OCI-LY7 (cell line): ENCODE results near the gene SLC31A1. TPM values are rescaled to one million over a fixed set of nuclear protein-coding genes. Genes with fewer than 3 reads are reported as not detected.
A peak's percentile ranks its signal among the peaks of the same experiment; 100 is the strongest.

Source experiments
- BruUV-seq: library from RNA; stranded (reverse); fragments of 400-500 nt; replicated peaks from 2 replicates; lab custom pipeline; 2021; lab: Mats Ljungman, UMichigan
- CTCF ChIA-PET: fragments of 300-600 bp; sonication (Branson Sonifier 250); formaldehyde crosslinking; loops from one replicate; lab custom pipeline; 2022; ENCODE audit warnings: antibody characterized with exemption; ENCODE audit not compliant: unreplicated experiment; lab: Charles Lee
- POLR2A ChIA-PET: fragments of 300-600 bp; sonication (Branson Sonifier 250); formaldehyde crosslinking; loops from one replicate; lab custom pipeline; 2022; ENCODE audit warnings: antibody characterized with exemption; lab: Charles Lee
- DNase-seq: peaks from one replicate; pipeline ENCODE4 v3.0.0-alpha.2; 2015; ENCODE audit warnings: low spot score
- H2AFZ ChIP-seq: fragments of 200-600 bp; sonication (generic), shearing (Covaris generic); 2 replicates; pipeline ENCODE4 v1.6.1; 2014; ENCODE audit warnings: mild to moderate bottlenecking, antibody characterized with exemption, low read length, moderate library complexity
- H3K27ac ChIP-seq: fragments of 200-600 bp; sonication (generic); 2 replicates; pipeline ENCODE4 v1.5.1; 2014; ENCODE audit warnings: mixed run types, low read depth, mild to moderate bottlenecking, moderate library complexity, low read length, inconsistent platforms; ENCODE audit not compliant: poor library complexity, severe bottlenecking
- H3K36me3 ChIP-seq: fragments of 200-600 bp; sonication (generic); 2 replicates; pipeline ENCODE4 v1.6.1; 2014; ENCODE audit warnings: mild to moderate bottlenecking, antibody characterized with exemption, low read length, moderate library complexity, mixed read lengths; ENCODE audit not compliant: insufficient read depth
- H3K4me1 ChIP-seq: fragments of 200-600 bp; sonication (generic); 2 replicates; pipeline ENCODE4 v1.5.1; 2014; ENCODE audit warnings: mild to moderate bottlenecking, low read length; ENCODE audit not compliant: insufficient read depth, poor library complexity, severe bottlenecking
- H3K4me2 ChIP-seq: fragments of 200-600 bp; sonication (generic); 2 replicates; pipeline ENCODE4 v1.6.1; 2014; ENCODE audit warnings: mild to moderate bottlenecking, low read length
- H3K4me3 ChIP-seq: fragments of 200-600 bp; sonication (generic); 2 replicates; pipeline ENCODE4 v1.5.1; 2014; ENCODE audit warnings: mild to moderate bottlenecking, low read depth, low read length; ENCODE audit not compliant: poor library complexity, severe bottlenecking
- H3K79me2 ChIP-seq: fragments of 200-600 bp; sonication (generic); 2 replicates; pipeline ENCODE4 v1.6.1; 2016; ENCODE audit warnings: low read depth, mild to moderate bottlenecking, low read length, moderate library complexity, mixed read lengths; ENCODE audit not compliant: insufficient read depth
- H3K9me2 ChIP-seq: fragments of 200-600 bp; sonication (generic); 2 replicates; pipeline ENCODE4 v1.6.1; 2016; ENCODE audit warnings: mild to moderate bottlenecking, low read length, mixed read lengths; ENCODE audit not compliant: insufficient read depth
- H3K9me3 ChIP-seq: fragments of 200-600 bp; sonication (generic); 2 replicates; pipeline ENCODE4 v1.6.1; 2014; ENCODE audit warnings: mild to moderate bottlenecking, mixed run types, low read length, mixed read lengths
- H4K20me1 ChIP-seq: fragments of 200-600 bp; sonication (generic); 2 replicates; pipeline ENCODE4 v1.6.1; 2014; ENCODE audit warnings: mild to moderate bottlenecking, antibody characterized with exemption, low read length, moderate library complexity, mixed read lengths; ENCODE audit not compliant: insufficient read depth
- EZH2phosphoT487 ChIP-seq: fragments of 200-600 bp; sonication (generic); IDR thresholded peaks from 2 replicates; pipeline ENCODE4 v1.6.1; 2018; ENCODE audit warnings: low read depth, borderline replicate concordance, mild to moderate bottlenecking, mixed run types, antibody characterized with exemption, low read length, moderate library complexity, mixed read lengths
- intact Hi-C: fragments of 100-400 bp; cut with micrococcal nuclease; formaldehyde crosslinking; loops from one replicate; pipeline ENCODE4 v1.10.0; 2022; ENCODE audit not compliant: unreplicated experiment
- total RNA-seq, 2 experiments: library from RNA; depleted of rRNA in 1 of 2; stranded (reverse); fragments of >200 nt in 1 of 2; shearing (Covaris generic) in 1 of 2; gene quantifications; 2 replicates each; pipeline ENCODE4 v1.2.3, GENCODE V29; 2014 to 2022
- TF ChIP-seq, protein P1 (sequence below): fragments of 200-600 bp; sonication (generic); conservative IDR thresholded peaks from 2 replicates; pipeline ENCODE4 v1.5.1; 2014; ENCODE audit warnings: mild to moderate bottlenecking, antibody characterized with exemption, low read length, moderate library complexity, mixed read lengths

SLC31A1 gene
- total RNA-seq, 2 experiments from 2014 or later, result 3.9 to 16.7 TPM

DNA sequence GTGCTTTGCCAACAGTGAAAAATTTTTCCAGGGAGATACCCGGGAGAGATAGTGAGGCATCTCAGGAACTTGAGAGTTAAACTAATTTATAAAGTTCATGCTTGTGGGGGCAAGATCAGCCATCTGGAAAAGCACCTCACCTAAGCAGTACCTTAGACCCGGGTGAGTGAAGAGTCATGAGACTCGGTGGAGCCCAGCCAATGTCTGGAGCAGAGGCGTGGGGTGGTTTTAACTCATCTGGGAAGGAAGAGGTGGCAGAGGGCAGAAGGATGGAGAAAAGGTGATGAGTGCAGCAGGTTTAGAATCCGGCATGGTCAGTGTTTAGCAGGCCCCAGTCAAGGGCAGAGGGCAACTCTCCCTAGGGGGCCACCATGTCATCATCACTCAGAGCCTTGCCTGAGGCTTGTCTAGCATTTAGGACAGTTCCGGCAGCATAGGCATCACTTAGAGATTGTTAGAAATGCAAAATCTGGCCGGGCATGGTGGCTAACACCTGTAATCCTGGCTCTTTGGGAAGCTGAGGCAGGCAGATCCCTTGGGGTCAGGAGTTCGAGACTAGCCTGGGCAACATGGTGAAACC, 86.1 kb downstream of the SLC31A1 start:
- Histone ChIP-seq H3K9me3 (no peaks in the 10 kb centered on the region), H3K36me3 (no peaks in the 10 kb centered on the region), H3K4me1 (no peaks in the 10 kb centered on the region), H3K4me2 (no peak overlapping the region), H4K20me1 (no peaks in the 10 kb centered on the region), H3K27ac (no peak overlapping the region), H3K79me2 (no peaks in the 10 kb centered on the region), H3K4me3 (no peak overlapping the region), H3K9me2 (no peaks in the 10 kb centered on the region), H2AFZ (no peak overlapping the region)
- CTCF ChIA-PET, result no interaction called here
- BruUV-seq, result no TSS peak
- TF ChIP-seq EZH2phosphoT487, result no peak
- TF ChIP-seq, protein P1, sequence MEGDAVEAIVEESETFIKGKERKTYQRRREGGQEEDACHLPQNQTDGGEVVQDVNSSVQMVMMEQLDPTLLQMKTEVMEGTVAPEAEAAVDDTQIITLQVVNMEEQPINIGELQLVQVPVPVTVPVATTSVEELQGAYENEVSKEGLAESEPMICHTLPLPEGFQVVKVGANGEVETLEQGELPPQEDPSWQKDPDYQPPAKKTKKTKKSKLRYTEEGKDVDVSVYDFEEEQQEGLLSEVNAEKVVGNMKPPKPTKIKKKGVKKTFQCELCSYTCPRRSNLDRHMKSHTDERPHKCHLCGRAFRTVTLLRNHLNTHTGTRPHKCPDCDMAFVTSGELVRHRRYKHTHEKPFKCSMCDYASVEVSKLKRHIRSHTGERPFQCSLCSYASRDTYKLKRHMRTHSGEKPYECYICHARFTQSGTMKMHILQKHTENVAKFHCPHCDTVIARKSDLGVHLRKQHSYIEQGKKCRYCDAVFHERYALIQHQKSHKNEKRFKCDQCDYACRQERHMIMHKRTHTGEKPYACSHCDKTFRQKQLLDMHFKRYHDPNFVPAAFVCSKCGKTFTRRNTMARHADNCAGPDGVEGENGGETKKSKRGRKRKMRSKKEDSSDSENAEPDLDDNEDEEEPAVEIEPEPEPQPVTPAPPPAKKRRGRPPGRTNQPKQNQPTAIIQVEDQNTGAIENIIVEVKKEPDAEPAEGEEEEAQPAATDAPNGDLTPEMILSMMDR, result no peak
- POLR2A ChIA-PET, result no interaction called here
- no peak for DNase-seq
- intact Hi-C loops, result loop anchor here (10.0 kb wide), 1 partner anchor 277 kb away; no protein-coding TSS in a partner anchor

DNA sequence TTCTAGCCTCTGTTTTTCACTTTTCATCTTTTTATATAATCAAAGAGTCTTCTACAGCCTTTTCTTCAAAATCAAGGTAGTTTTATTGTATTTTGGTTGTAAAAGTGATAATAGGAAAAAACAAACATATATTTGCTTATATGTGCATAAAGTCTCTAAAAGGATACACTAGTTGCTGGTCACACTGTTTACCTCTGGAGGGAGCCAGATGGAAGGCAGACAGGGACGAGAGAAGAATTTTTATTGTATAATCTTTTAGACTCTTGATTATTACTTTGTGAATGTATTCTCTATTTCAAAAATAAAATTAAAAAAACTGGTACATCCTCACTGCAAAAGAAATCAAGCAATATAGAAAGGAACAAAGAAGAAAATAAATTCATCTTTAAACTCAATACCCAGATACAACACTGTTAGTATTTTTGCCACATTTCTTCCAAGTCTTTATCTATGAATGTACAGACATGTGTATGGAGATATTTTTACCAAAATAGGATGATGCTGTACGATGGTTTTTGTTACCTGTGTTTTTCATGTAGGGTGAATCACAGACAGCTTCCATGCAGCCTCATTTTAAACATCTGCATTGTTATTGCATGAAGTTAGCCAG, 88.0 kb downstream of the SLC31A1 start:
- Histone ChIP-seq H2AFZ (no peak overlapping the region), H3K9me3 (no peaks in the 10 kb centered on the region), H3K4me1 (no peaks in the 10 kb centered on the region), H3K4me2 (no peak overlapping the region), H4K20me1 (no peaks in the 10 kb centered on the region), H3K4me3 (no peak overlapping the region), H3K36me3 (no peaks in the 10 kb centered on the region), H3K79me2 (no peaks in the 10 kb centered on the region), H3K9me2 (no peaks in the 10 kb centered on the region), H3K27ac (no peak overlapping the region)
- no TSS peak for BruUV-seq
- ChIA-PET CTCF (no interaction called here), POLR2A (interaction anchor here (0.7 to 1.0 kb wide), 3 partner anchors 36 to 316 kb away, joined by 3 to 4 read pairs (median 4); no protein-coding TSS in a partner anchor)
- intact Hi-C loops, result loop anchor here (1.0 to 10.0 kb wide), 4 partner anchors 92 to 347 kb away; partner anchors contain the start of gene ALAD
- no peak for TF ChIP-seq EZH2phosphoT487
- TF ChIP-seq, protein P1, result peak; percentile 95
- peak; percentile 44 for DNase-seq

DNA sequence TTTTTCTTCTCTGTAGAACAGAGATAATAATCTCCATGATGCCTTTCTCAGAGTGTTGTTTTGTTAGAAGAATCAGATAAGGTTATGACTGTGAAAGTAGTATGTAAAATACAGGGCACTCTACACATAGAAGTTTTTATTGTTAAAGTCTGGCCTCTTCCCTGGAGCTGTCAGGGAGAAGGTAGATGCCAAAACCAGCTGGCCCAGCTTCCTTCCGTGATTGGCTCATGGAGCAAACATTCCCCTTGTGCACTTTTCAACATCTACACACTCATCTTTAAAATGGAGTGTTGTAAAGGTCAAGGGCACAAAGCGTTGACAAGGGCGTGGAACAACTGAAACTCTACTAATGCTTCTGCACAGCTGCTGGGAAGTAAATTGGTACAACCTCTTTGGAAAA, 89.2 kb downstream of the SLC31A1 start:
- no peak overlapping the region for H3K4me2 ChIP-seq
- no peak overlapping the region for H2AFZ ChIP-seq
- DNase-seq, result no peak
- H4K20me1 ChIP-seq, result no peaks in the 10 kb centered on the region
- no peak overlapping the region for H3K4me3 ChIP-seq
- no peaks in the 10 kb centered on the region for H3K9me2 ChIP-seq
- H3K27ac ChIP-seq, result no peak overlapping the region
- ChIA-PET CTCF (interaction anchor here (0.5 kb wide), 1 partner anchor 148 kb away, joined by 3 read pairs; no protein-coding TSS in a partner anchor), POLR2A (no interaction called here)
- no peaks in the 10 kb centered on the region for H3K36me3 ChIP-seq
- no peaks in the 10 kb centered on the region for H3K4me1 ChIP-seq
- H3K79me2 ChIP-seq, result no peaks in the 10 kb centered on the region
- intact Hi-C loops, result no loop called here
- no peaks in the 10 kb centered on the region for H3K9me3 ChIP-seq
- no TSS peak for BruUV-seq
- TF ChIP-seq, protein P1, result no peak
- TF ChIP-seq EZH2phosphoT487, result no peak
